ENCODE measurements around the gene SPEM3.
"Not testable (repeated sequence)": the region's sequence is repeated elsewhere in the genome, so short reads cannot be mapped to it uniquely, and the experiment has no call there.

The SPEM3 gene

GRCh38 chr17:7443499-7444485 is 15.1 kb downstream of the SPEM3 start:
- DNase-seq, result no peak

- no peak for DNase-seq
These were observed 16.3 kb downstream of the SPEM3 start, which contains the start of gene CHRNB1 for GRCh38 chr17:7444682-7445618. Gene CHRNB1, plus strand, starts transcription at chr17:7445061. Its CDS starts 67 bp downstream, at chr17:7445128.

- DNase-seq, result no peak
These were observed 16.9 kb downstream of the SPEM3 start for GRCh38 chr17:7445619-7445968.

GRCh38 chr17:7448461-7448860 is 19.8 kb downstream of the SPEM3 start:
- no peak for DNase-seq

- no peak for DNase-seq
These were observed 31.4 kb downstream of the SPEM3 start for GRCh38 chr17:7459961-7460545.

GRCh38 chr17:7460850-7461660 is 32.4 kb downstream of the SPEM3 start:
- DNase-seq, result no peak

- no peak for DNase-seq
These were observed 34.1 kb downstream of the SPEM3 start for GRCh38 chr17:7462474-7463371.

- no peak for DNase-seq
These were observed 34.8 kb downstream of the SPEM3 start for GRCh38 chr17:7463372-7463846.

- DNase-seq, result no peak
These were observed 35.4 kb downstream of the SPEM3 start for GRCh38 chr17:7464081-7464480.

- DNase-seq, result no peak
These were observed 37.1 kb downstream of the SPEM3 start for GRCh38 chr17:7465597-7466275.

- no peak for DNase-seq
These were observed 37.6 kb downstream of the SPEM3 start for GRCh38 chr17:7466318-7466638.

- no peak for DNase-seq
These were observed 38.1 kb downstream of the SPEM3 start for GRCh38 chr17:7466639-7467341.

- no peak for DNase-seq
These were observed 38.8 kb downstream of the SPEM3 start for GRCh38 chr17:7467498-7467897.

- no peak for DNase-seq
These were observed 39.6 kb downstream of the SPEM3 start for GRCh38 chr17:7468290-7468689.

GRCh38 chr17:7468804-7469389 is 40.2 kb downstream of the SPEM3 start:
- no peak for DNase-seq

GRCh38 chr17:7469843-7470242 is 41.2 kb downstream of the SPEM3 start:
- not testable (repeated sequence) for DNase-seq

GRCh38 chr17:7470457-7470973 is 41.9 kb downstream of the SPEM3 start:
- not testable (repeated sequence) for DNase-seq

GRCh38 chr17:7471729-7472128 is 43.1 kb downstream of the SPEM3 start:
- no peak for DNase-seq

GRCh38 chr17:7474767-7475166 is 46.1 kb downstream of the SPEM3 start:
- DNase-seq, result not testable (repeated sequence)
